Smooth muscle cell (in vitro differentiated cells): ENCODE measurements around the gene NAA25. TPM values are rescaled to one million over a fixed set of nuclear protein-coding genes. Genes with fewer than 3 reads are reported as not detected.

Experiments used
- DNase-seq: peaks from one replicate; lab custom pipeline; 2025; ENCODE audit not compliant: unreplicated experiment; lab: John Stamatoyannopoulos, UW
- H2AFZ ChIP-seq: fragments of 200-600 bp; sonication (generic); 2 replicates; pipeline ENCODE4 v1.6.0; 2016; ENCODE audit warnings: antibody characterized with exemption, low read depth, mild to moderate bottlenecking
- H3F3A ChIP-seq: fragments of 200-600 bp; sonication (generic); 2 replicates; pipeline ENCODE4 v1.6.0; 2017; ENCODE audit warnings: antibody characterized with exemption, low read depth
- H3K27ac ChIP-seq: fragments of 200-600 bp; sonication (generic); 2 replicates; pipeline ENCODE4 v1.5.1; 2016; ENCODE audit warnings: low read depth, mild to moderate bottlenecking
- H3K27me3 ChIP-seq: fragments of 200-600 bp; sonication (generic); 2 replicates; pipeline ENCODE4 v1.6.1; 2016; ENCODE audit warnings: low read depth, mild to moderate bottlenecking
- H3K36me3 ChIP-seq: fragments of 200-600 bp; sonication (generic); 2 replicates; pipeline ENCODE4 v1.5.1; 2016; ENCODE audit warnings: low read depth
- H3K4me1 ChIP-seq: fragments of 200-600 bp; sonication (generic); 2 replicates; pipeline ENCODE4 v1.5.1; 2016; ENCODE audit warnings: low read depth
- H3K4me2 ChIP-seq: fragments of 200-600 bp; sonication (generic); 2 replicates; pipeline ENCODE4 v1.6.0; 2016; ENCODE audit warnings: mild to moderate bottlenecking
- H3K4me3 ChIP-seq: fragments of 200-600 bp; sonication (generic); 2 replicates; pipeline ENCODE4 v1.5.1; 2016; ENCODE audit warnings: mild to moderate bottlenecking
- H3K79me2 ChIP-seq: fragments of 200-600 bp; sonication (generic); 2 replicates; pipeline ENCODE4 v1.6.0; 2016; ENCODE audit warnings: low read depth, mild to moderate bottlenecking
- H3K9ac ChIP-seq: fragments of 200-600 bp; sonication (generic); 2 replicates; pipeline ENCODE4 v1.6.0; 2016; ENCODE audit warnings: low read depth
- H3K9me3 ChIP-seq: fragments of 200-600 bp; sonication (generic); replicated peaks from 2 replicates; pipeline ENCODE4 v1.5.1; 2016; ENCODE audit warnings: low read depth
- H4K20me1 ChIP-seq: fragments of 200-600 bp; sonication (generic); 2 replicates; pipeline ENCODE4 v1.6.0; 2016; ENCODE audit warnings: low read depth
- WGBS: methylation state at CpG from one replicate; pipeline ENCODE4 v1.1.7; 2016; ENCODE audit warnings: low lambda C conversion rate; 5-methylcytosine and 5-hydroxymethylcytosine counted together
- polyA plus RNA-seq: library from polyadenylated mRNA; unstranded; fragments of >200 nt; fragmentation: Nextera tagmentation; extraction: Ambion mirVana; gene quantifications from 2 replicates; pipeline ENCODE4 v1.2.1, GENCODE V29; 2016
- total RNA-seq: library from RNA; depleted of rRNA; stranded (reverse); fragments of >200 nt; gene quantifications from 2 replicates; pipeline ENCODE4 v1.2.3, GENCODE V29; 2014
- TF ChIP-seq, protein P1 (sequence below): fragments of 200-600 bp; sonication (generic); IDR thresholded peaks from 2 replicates; pipeline ENCODE4 v1.5.1; 2017; ENCODE audit warnings: borderline replicate concordance, mild to moderate bottlenecking, antibody characterized with exemption; ENCODE audit not compliant: insufficient read depth, poor library complexity, severe bottlenecking

Gene NAA25
- total and polyA plus RNA-seq, 2 experiments from 2014 or later = 14.7 to 19.8 TPM

DNA sequence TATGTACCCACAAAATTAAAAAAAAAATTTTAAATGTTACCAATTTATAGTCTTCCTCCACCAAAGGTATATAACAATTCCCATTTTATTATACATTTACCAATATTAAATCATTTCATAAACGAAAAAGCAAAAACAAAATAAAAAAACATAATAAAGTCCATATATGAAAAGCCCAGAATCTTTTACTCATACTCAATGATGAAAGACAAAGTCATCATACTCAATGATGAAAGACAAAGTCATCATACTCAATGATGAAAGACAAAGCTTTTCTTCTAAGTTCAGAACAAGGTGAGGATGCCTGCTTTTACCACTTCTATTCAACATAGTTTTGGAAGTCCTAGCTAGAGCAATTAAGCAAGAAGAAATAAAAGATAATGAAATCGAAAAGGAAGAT is 123.8 kb downstream of the NAA25 start:
- TF ChIP-seq, protein P1, sequence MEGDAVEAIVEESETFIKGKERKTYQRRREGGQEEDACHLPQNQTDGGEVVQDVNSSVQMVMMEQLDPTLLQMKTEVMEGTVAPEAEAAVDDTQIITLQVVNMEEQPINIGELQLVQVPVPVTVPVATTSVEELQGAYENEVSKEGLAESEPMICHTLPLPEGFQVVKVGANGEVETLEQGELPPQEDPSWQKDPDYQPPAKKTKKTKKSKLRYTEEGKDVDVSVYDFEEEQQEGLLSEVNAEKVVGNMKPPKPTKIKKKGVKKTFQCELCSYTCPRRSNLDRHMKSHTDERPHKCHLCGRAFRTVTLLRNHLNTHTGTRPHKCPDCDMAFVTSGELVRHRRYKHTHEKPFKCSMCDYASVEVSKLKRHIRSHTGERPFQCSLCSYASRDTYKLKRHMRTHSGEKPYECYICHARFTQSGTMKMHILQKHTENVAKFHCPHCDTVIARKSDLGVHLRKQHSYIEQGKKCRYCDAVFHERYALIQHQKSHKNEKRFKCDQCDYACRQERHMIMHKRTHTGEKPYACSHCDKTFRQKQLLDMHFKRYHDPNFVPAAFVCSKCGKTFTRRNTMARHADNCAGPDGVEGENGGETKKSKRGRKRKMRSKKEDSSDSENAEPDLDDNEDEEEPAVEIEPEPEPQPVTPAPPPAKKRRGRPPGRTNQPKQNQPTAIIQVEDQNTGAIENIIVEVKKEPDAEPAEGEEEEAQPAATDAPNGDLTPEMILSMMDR = no peak
- 88% methylated on average over 2 of the region's 2 CpGs for WGBS
- Histone ChIP-seq H3K4me1 (no peaks in the 10 kb centered on the region), H3K4me2 (no peak overlapping the region), H3K4me3 (no peak overlapping the region), H3K27me3 (no peaks in the 10 kb centered on the region), H3K36me3 (no peaks in the 10 kb centered on the region), H3K27ac (no peak overlapping the region), H3K9ac (no peak overlapping the region), H3F3A (no peaks in the 10 kb centered on the region), H4K20me1 (no peaks in the 10 kb centered on the region), H3K79me2 (no peaks in the 10 kb centered on the region), H2AFZ (no peak overlapping the region), H3K9me3 (no peaks in the 10 kb centered on the region)
- DNase-seq = no peak

DNA sequence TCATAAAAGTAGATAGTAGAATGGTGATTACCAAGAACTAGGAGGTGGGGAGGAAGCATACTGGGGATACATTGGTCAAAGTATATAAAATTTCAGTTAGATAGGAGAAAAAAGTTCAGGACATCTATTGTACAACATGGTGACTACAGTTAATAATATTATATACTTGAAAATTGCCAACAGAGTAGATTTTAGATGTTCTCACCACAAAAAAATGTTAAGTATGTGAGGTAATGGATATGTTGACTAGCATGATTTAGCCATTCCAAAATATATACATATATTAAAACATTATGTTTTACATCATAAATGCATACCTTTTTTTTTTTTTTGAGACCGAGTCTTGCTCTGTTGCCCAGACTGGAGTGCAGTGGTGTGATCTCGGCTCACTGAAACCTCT is 126.6 kb downstream of the NAA25 start:
- TF ChIP-seq, protein P1 = no peak
- H3K4me3 ChIP-seq = no peak overlapping the region
- no peaks in the 10 kb centered on the region for H3K4me1 ChIP-seq
- no peak overlapping the region for H2AFZ ChIP-seq
- WGBS = 69% methylated on average over 2 of the region's 2 CpGs
- H3K27me3 ChIP-seq = no peaks in the 10 kb centered on the region
- no peaks in the 10 kb centered on the region for H3K79me2 ChIP-seq
- no peak overlapping the region for H3K4me2 ChIP-seq
- no peak overlapping the region for H3K9ac ChIP-seq
- H3K9me3 ChIP-seq = no peaks in the 10 kb centered on the region
- DNase-seq = no peak
- no peaks in the 10 kb centered on the region for H4K20me1 ChIP-seq
- no peaks in the 10 kb centered on the region for H3F3A ChIP-seq
- no peak overlapping the region for H3K27ac ChIP-seq
- no peaks in the 10 kb centered on the region for H3K36me3 ChIP-seq

DNA sequence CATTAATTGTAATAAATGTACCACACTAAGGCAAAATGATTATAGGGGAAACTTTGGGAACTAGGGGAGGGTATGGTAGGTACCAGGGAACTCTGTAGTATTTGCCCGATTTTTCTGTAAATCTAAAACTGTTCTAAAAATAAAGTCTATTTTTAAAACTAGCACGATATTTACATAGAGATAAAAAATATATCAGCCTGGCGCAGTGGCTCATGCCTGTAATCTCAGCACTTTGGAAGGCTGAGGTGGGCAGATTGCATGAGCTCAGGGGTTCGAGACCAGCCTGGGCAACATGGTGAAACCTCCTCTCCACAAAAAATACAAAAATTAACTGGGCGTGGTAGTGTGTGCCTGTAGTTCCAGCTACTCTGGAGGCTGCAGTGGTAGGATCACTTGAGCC is 128.0 kb downstream of the NAA25 start:
- TF ChIP-seq, protein P1 = no peak
- Histone ChIP-seq H3F3A (no peaks in the 10 kb centered on the region), H3K4me2 (no peak overlapping the region), H3K9me3 (no peaks in the 10 kb centered on the region), H3K4me1 (no peaks in the 10 kb centered on the region), H4K20me1 (no peaks in the 10 kb centered on the region), H3K9ac (no peak overlapping the region), H3K27me3 (no peaks in the 10 kb centered on the region), H3K27ac (no peak overlapping the region), H3K4me3 (no peak overlapping the region), H2AFZ (no peak overlapping the region), H3K36me3 (no peaks in the 10 kb centered on the region), H3K79me2 (no peaks in the 10 kb centered on the region)
- WGBS = 96% methylated on average over 5 of the region's 5 CpGs
- no peak for DNase-seq

DNA sequence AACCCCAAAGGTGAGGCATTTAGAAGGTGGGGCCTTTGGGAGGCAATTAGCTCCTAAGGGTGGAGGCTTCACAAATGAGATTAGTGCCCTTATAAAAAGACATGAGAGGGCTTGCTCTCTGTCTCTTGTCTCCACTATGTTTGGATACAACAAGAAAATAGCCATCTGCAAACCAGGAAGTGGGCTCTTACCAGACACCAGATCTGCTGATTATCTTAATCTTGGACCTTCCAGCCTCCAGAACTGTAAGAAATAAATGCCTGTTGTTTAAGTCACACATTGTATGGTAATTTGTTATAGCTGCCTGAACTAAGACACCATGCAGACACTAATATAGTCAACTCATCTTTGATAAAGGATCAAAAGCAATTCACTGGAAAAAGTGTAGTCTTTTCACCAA is 130.0 kb downstream of the NAA25 start:
- Histone ChIP-seq H3K9ac (no peak overlapping the region), H3K4me2 (no peak overlapping the region), H3F3A (no peaks in the 10 kb centered on the region), H3K4me3 (no peak overlapping the region), H2AFZ (no peak overlapping the region), H3K36me3 (no peaks in the 10 kb centered on the region), H3K4me1 (no peaks in the 10 kb centered on the region), H3K9me3 (no peaks in the 10 kb centered on the region), H3K27ac (no peak overlapping the region), H3K27me3 (no peaks in the 10 kb centered on the region), H4K20me1 (no peaks in the 10 kb centered on the region), H3K79me2 (no peaks in the 10 kb centered on the region)
- DNase-seq = no peak
- TF ChIP-seq, protein P1 = no peak
